ENCODE data around the gene CLEC4G. TPM values are rescaled to one million over a fixed set of nuclear protein-coding genes. Genes with fewer than 3 reads are reported as not detected.
A peak's percentile ranks its signal among the peaks of the same experiment; 100 is the strongest.

The CLEC4G gene
- total RNA-seq, 3 donors from 2014 or later (not counting 1 experiment from before 2014, with no cell fraction given) = not detected

DNA sequence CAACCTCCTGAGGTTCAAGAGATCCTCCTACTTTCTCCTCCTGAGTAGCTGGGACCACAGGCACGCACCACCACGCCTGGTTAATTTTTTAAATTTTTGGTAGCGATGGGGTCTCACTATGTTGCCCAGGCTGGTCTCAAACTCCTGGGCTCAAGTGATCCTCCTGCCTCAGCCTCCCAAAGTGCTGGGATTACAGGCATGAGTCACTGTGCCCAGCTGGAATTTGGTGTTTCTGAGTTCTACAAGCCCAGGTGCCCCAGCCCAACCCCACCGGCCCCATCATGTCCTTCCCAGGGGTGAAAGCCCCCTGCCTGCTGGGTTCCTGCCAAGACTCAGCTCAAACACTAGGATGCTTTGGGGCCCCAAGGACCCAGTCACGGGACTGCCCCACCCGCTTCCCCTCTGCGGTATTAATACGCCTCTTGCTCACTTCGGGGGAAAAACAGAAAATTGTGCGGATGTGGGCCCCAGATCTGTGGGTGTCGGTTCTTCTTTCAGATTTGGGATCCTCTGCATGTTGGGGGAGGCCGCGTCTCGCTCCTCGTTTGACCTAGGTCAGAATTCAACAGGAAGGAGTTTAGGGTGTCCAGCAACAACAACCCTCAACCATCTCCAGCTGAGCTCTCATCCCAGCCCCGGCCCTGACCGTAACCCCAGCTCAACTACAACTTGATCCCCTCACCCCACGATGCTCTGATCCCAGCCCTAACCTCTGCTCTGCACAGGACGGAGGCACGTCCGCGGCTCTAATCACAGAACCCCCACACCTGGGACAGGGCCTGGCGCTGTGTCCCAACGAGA, 26.3 kb downstream of the CLEC4G start:
- intact Hi-C loops (cut with micrococcal nuclease) = no loop called here
- H3K4me1 Mint-ChIP-seq = peaks cover 16 to 18% of the 10 kb centered on the region in 2 donors
- no peaks in the 10 kb centered on the region for H3K27me3 ChIP-seq (ENCODE audit: control insufficient read depth, insufficient read depth, low read length)

DNA sequence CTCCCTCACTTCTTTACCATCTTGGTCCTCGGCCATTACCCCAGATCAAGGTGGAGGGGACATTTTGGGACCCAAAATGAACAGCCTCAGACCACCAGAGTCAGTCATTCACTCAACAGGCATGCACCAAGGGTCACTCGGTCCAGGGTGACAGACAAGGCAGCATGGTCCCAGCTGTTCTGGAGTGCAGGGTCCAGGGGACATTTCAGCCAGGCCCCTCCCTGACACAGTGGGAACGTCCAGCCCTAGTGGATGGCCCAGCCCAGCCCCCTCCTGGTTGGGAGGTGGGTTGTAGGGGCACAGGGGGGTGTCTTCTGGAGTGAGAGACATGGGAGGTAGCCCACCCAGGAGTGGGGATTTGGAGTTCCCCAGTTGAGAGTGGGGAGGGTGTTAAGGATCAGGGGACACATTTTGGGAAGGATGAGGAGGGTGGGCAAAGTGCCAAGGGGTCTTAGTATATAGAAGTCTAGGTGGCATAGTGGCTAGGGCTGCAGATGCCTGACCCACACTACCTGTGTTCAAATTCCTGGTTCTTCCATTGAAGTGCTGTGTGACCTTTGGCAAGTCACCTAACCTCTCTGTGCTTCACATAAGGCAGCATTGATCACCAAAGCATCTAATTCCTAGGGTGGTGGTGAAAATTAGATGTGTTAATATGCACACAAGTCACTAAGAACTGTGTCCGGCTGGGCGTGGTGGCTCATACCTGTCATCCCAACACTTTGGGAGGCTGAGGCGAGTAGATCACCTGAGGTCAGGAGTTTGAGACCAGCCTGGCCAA, 27.4 kb downstream of the CLEC4G start:
- Histone ChIP-seq H3K27ac (ENCODE audit: low read length) (peak overlapping the region; percentile 47), H3K4me1 (ENCODE audit: control insufficient read depth, insufficient read depth, low read length) (peaks cover 63% of the 10 kb centered on the region), H3K36me3 (ENCODE audit: control insufficient read depth, insufficient read depth, low read length) (no peaks in the 10 kb centered on the region), H3K9me3 (ENCODE audit: control insufficient read depth, insufficient read depth, low read length) (no peaks in the 10 kb centered on the region), H3K27me3 (ENCODE audit: control insufficient read depth, insufficient read depth, low read length) (no peaks in the 10 kb centered on the region), H3K4me3 (ENCODE audit: low read length) (no peak overlapping the region)
- H3K27me3 Mint-ChIP-seq (ENCODE audit: low read depth in 2 of 2) = peaks cover 8 to 12% of the 10 kb centered on the region in 2 donors
- H3K4me1 Mint-ChIP-seq = peaks cover 16 to 18% of the 10 kb centered on the region in 2 donors
- no peaks in the 10 kb centered on the region for H3K36me3 Mint-ChIP-seq
- no peak for DNase-seq
- TF ChIP-seq, protein P1, sequence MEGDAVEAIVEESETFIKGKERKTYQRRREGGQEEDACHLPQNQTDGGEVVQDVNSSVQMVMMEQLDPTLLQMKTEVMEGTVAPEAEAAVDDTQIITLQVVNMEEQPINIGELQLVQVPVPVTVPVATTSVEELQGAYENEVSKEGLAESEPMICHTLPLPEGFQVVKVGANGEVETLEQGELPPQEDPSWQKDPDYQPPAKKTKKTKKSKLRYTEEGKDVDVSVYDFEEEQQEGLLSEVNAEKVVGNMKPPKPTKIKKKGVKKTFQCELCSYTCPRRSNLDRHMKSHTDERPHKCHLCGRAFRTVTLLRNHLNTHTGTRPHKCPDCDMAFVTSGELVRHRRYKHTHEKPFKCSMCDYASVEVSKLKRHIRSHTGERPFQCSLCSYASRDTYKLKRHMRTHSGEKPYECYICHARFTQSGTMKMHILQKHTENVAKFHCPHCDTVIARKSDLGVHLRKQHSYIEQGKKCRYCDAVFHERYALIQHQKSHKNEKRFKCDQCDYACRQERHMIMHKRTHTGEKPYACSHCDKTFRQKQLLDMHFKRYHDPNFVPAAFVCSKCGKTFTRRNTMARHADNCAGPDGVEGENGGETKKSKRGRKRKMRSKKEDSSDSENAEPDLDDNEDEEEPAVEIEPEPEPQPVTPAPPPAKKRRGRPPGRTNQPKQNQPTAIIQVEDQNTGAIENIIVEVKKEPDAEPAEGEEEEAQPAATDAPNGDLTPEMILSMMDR (IDR thresholded peaks at IDR 0.05) = no peak
- intact Hi-C loops (cut with micrococcal nuclease) = no loop called here
- H3K9me3 Mint-ChIP-seq = no peaks in the 10 kb centered on the region
- ATAC-seq = no peak
- no peak overlapping the region for H3K4me3 Mint-ChIP-seq
- WGBS (ENCODE audit: insufficient coverage) = 93% methylated on average over 6 of the region's 6 CpGs
- no peak overlapping the region for H3K27ac Mint-ChIP-seq

More for the DNA sequence above, 26.3 kb downstream of the CLEC4G start:
- H3K36me3 Mint-ChIP-seq = no peaks in the 10 kb centered on the region
- Histone ChIP-seq H3K4me1 (ENCODE audit: control insufficient read depth, insufficient read depth, low read length) (peaks cover 67% of the 10 kb centered on the region), H3K27ac (ENCODE audit: low read length) (peak overlapping the region; percentile 79), H3K36me3 (ENCODE audit: control insufficient read depth, insufficient read depth, low read length) (no peaks in the 10 kb centered on the region), H3K4me3 (ENCODE audit: low read length) (no peak overlapping the region), H3K9me3 (ENCODE audit: control insufficient read depth, insufficient read depth, low read length) (no peaks in the 10 kb centered on the region)
- ATAC-seq = peak; percentile 80 to 91 (median 82)
- TF ChIP-seq, protein P1 (IDR thresholded peaks at IDR 0.05) = no peak
- peak overlapping the region; percentile 72 for H3K4me3 Mint-ChIP-seq
- peaks cover 0 to 5% of the 10 kb centered on the region in 2 donors for H3K27me3 Mint-ChIP-seq (ENCODE audit: low read depth in 2 of 2)
- H3K9me3 Mint-ChIP-seq = no peaks in the 10 kb centered on the region
- H3K27ac Mint-ChIP-seq = peak overlapping the region in 1 of 2 donors; percentile 65
- WGBS (ENCODE audit: insufficient coverage) = 15% methylated on average over 22 of the region's 24 CpGs
- DNase-seq = peak; percentile 35 to 91

DNA sequence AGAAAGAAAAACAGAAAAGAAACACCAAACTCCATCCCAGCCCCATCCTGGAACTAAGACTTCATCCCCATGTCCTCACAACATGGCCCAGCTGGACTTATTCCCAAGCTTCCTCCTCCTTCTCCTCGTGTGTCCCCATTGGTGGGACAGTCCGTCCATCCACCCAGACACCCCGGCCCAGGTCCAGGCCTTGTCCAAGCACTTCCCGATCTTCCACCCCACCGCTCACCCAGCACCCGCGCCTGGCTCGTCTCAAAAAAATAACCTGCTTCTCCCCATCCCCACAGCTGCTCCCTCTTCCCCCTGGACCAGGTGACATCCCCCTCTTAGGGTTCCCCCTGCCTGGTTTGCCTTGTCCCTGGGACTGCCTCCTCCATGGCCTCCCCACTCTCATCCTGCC, 28.6 kb downstream of the CLEC4G start:
- intact Hi-C loops (cut with micrococcal nuclease) = no loop called here
- ATAC-seq (no peak), DNase-seq (no peak)
- H3K27ac ChIP-seq (ENCODE audit: low read length) = peak overlapping the region; percentile 47
- H3K36me3 Mint-ChIP-seq = no peaks in the 10 kb centered on the region
- no peaks in the 10 kb centered on the region for H3K9me3 Mint-ChIP-seq
- peaks cover 16 to 18% of the 10 kb centered on the region in 2 donors for H3K4me1 Mint-ChIP-seq
- peaks cover 66% of the 10 kb centered on the region for H3K4me1 ChIP-seq (ENCODE audit: control insufficient read depth, insufficient read depth, low read length)
- peaks cover 13 to 20% of the 10 kb centered on the region in 2 donors for H3K27me3 Mint-ChIP-seq (ENCODE audit: low read depth in 2 of 2)
- no peak overlapping the region for H3K4me3 Mint-ChIP-seq
- H3K27ac Mint-ChIP-seq = peak overlapping the region in 1 of 2 donors; percentile 17
- no peaks in the 10 kb centered on the region for H3K9me3 ChIP-seq (ENCODE audit: control insufficient read depth, insufficient read depth, low read length)
- no peaks in the 10 kb centered on the region for H3K36me3 ChIP-seq (ENCODE audit: control insufficient read depth, insufficient read depth, low read length)
- H3K4me3 ChIP-seq (ENCODE audit: low read length) = no peak overlapping the region
- 91% methylated on average over 8 of the region's 8 CpGs for WGBS (ENCODE audit: insufficient coverage)
- H3K27me3 ChIP-seq (ENCODE audit: control insufficient read depth, insufficient read depth, low read length) = no peaks in the 10 kb centered on the region
- TF ChIP-seq, protein P1 (IDR thresholded peaks at IDR 0.05) = no peak

Measured in natural killer cell (primary cell).